ENCODE data around the gene PRKCB.
A peak's percentile ranks its signal among the peaks of the same experiment; 100 is the strongest.

PRKCB gene

GRCh38 chr16:23950291-23950894, 114.6 kb downstream of the PRKCB start:
- peaks cover 28% of the 10 kb centered on the region for H3K4me1 ChIP-seq (ENCODE audit: insufficient read depth, low read length)
- H3K36me3 ChIP-seq (ENCODE audit: insufficient read depth, low read length): no peaks in the 10 kb centered on the region
- H3K4me3 ChIP-seq (ENCODE audit: low read depth in 1 of 2, low read length in 2 of 2): no peak overlapping the region
- no peak overlapping the region for H3K9ac ChIP-seq (ENCODE audit: low read length)
- H3K27ac ChIP-seq (ENCODE audit: low read depth, low read length): no peak overlapping the region
- no peaks in the 10 kb centered on the region for H3K9me3 ChIP-seq (ENCODE audit: low read length)
- H3K27me3 ChIP-seq (ENCODE audit: control insufficient read depth in 1 of 2, insufficient read depth in 2 of 2, low read length in 2 of 2): no peaks in the 10 kb centered on the region

GRCh38 chr16:23950898-23951297, 115.1 kb downstream of the PRKCB start:
- H3K36me3 ChIP-seq (ENCODE audit: insufficient read depth, low read length): no peaks in the 10 kb centered on the region
- H3K9ac ChIP-seq (ENCODE audit: low read length): no peak overlapping the region
- H3K27ac ChIP-seq (ENCODE audit: low read depth, low read length): no peak overlapping the region
- no peak overlapping the region for H3K4me3 ChIP-seq (ENCODE audit: low read depth in 1 of 2, low read length in 2 of 2)
- no peaks in the 10 kb centered on the region for H3K9me3 ChIP-seq (ENCODE audit: low read length)
- H3K4me1 ChIP-seq (ENCODE audit: insufficient read depth, low read length): peaks cover 28% of the 10 kb centered on the region
- no peaks in the 10 kb centered on the region for H3K27me3 ChIP-seq (ENCODE audit: control insufficient read depth in 1 of 2, insufficient read depth in 2 of 2, low read length in 2 of 2)

GRCh38 chr16:23952128-23952970, 116.6 kb downstream of the PRKCB start:
- no peaks in the 10 kb centered on the region for H3K9me3 ChIP-seq (ENCODE audit: low read length)
- H3K27me3 ChIP-seq (ENCODE audit: control insufficient read depth in 1 of 2, insufficient read depth in 2 of 2, low read length in 2 of 2): no peaks in the 10 kb centered on the region
- peak overlapping the region; percentile 59 for H3K27ac ChIP-seq (ENCODE audit: low read depth, low read length)
- H3K4me1 ChIP-seq (ENCODE audit: insufficient read depth, low read length): peaks cover 28% of the 10 kb centered on the region
- peak overlapping the region in 1 of 2 donors; percentile 19 for H3K4me3 ChIP-seq (ENCODE audit: low read depth in 1 of 2, low read length in 2 of 2)
- no peak overlapping the region for H3K9ac ChIP-seq (ENCODE audit: low read length)
- no peaks in the 10 kb centered on the region for H3K36me3 ChIP-seq (ENCODE audit: insufficient read depth, low read length)

GRCh38 chr16:23952971-23953300, 117.2 kb downstream of the PRKCB start:
- Histone ChIP-seq H3K9ac (ENCODE audit: low read length) (no peak overlapping the region), H3K9me3 (ENCODE audit: low read length) (no peaks in the 10 kb centered on the region), H3K27ac (ENCODE audit: low read depth, low read length) (peak overlapping the region; percentile 45), H3K4me3 (ENCODE audit: low read depth in 1 of 2, low read length in 2 of 2) (peak overlapping the region in 1 of 2 donors; percentile 19), H3K4me1 (ENCODE audit: insufficient read depth, low read length) (peaks cover 28% of the 10 kb centered on the region), H3K27me3 (ENCODE audit: control insufficient read depth in 1 of 2, insufficient read depth in 2 of 2, low read length in 2 of 2) (no peaks in the 10 kb centered on the region), H3K36me3 (ENCODE audit: insufficient read depth, low read length) (no peaks in the 10 kb centered on the region)

- Histone ChIP-seq H3K9me3 (ENCODE audit: low read length) (no peaks in the 10 kb centered on the region), H3K4me1 (ENCODE audit: insufficient read depth, low read length) (peaks cover 28% of the 10 kb centered on the region), H3K4me3 (ENCODE audit: low read depth in 1 of 2, low read length in 2 of 2) (no peak overlapping the region), H3K9ac (ENCODE audit: low read length) (no peak overlapping the region), H3K27ac (ENCODE audit: low read depth, low read length) (peak overlapping the region; percentile 45), H3K27me3 (ENCODE audit: control insufficient read depth in 1 of 2, insufficient read depth in 2 of 2, low read length in 2 of 2) (no peaks in the 10 kb centered on the region), H3K36me3 (ENCODE audit: insufficient read depth, low read length) (no peaks in the 10 kb centered on the region)
Observed at GRCh38 chr16:23953476-23953875, 117.7 kb downstream of the PRKCB start.

- no peaks in the 10 kb centered on the region for H3K27me3 ChIP-seq (ENCODE audit: control insufficient read depth in 1 of 2, insufficient read depth in 2 of 2, low read length in 2 of 2)
- peaks cover 37% of the 10 kb centered on the region for H3K4me1 ChIP-seq (ENCODE audit: insufficient read depth, low read length)
- no peaks in the 10 kb centered on the region for H3K36me3 ChIP-seq (ENCODE audit: insufficient read depth, low read length)
- H3K4me3 ChIP-seq (ENCODE audit: low read depth in 1 of 2, low read length in 2 of 2): no peak overlapping the region
- no peak overlapping the region for H3K27ac ChIP-seq (ENCODE audit: low read depth, low read length)
- H3K9me3 ChIP-seq (ENCODE audit: low read length): no peaks in the 10 kb centered on the region
- H3K9ac ChIP-seq (ENCODE audit: low read length): no peak overlapping the region
Observed at GRCh38 chr16:23955088-23955487, 119.3 kb downstream of the PRKCB start.

GRCh38 chr16:23957287-23957686, 121.5 kb downstream of the PRKCB start:
- Histone ChIP-seq H3K4me1 (ENCODE audit: insufficient read depth, low read length) (peaks cover 22% of the 10 kb centered on the region), H3K36me3 (ENCODE audit: insufficient read depth, low read length) (no peaks in the 10 kb centered on the region), H3K27me3 (ENCODE audit: control insufficient read depth in 1 of 2, insufficient read depth in 2 of 2, low read length in 2 of 2) (no peaks in the 10 kb centered on the region), H3K4me3 (ENCODE audit: low read depth in 1 of 2, low read length in 2 of 2) (no peak overlapping the region), H3K9me3 (ENCODE audit: low read length) (no peaks in the 10 kb centered on the region), H3K9ac (ENCODE audit: low read length) (no peak overlapping the region), H3K27ac (ENCODE audit: low read depth, low read length) (no peak overlapping the region)

- H3K4me3 ChIP-seq (ENCODE audit: low read depth in 1 of 2, low read length in 2 of 2): no peak overlapping the region
- H3K27ac ChIP-seq (ENCODE audit: low read depth, low read length): no peak overlapping the region
Observed at GRCh38 chr16:23959072-23959751, 123.4 kb downstream of the PRKCB start.

GRCh38 chr16:23959752-23960072, 123.9 kb downstream of the PRKCB start:
- Histone ChIP-seq H3K27ac (ENCODE audit: low read depth, low read length) (no peak overlapping the region), H3K9me3 (ENCODE audit: low read length) (no peaks in the 10 kb centered on the region), H3K4me1 (ENCODE audit: insufficient read depth, low read length) (peaks cover 10% of the 10 kb centered on the region), H3K9ac (ENCODE audit: low read length) (no peak overlapping the region), H3K4me3 (ENCODE audit: low read depth in 1 of 2, low read length in 2 of 2) (no peak overlapping the region), H3K36me3 (ENCODE audit: insufficient read depth, low read length) (no peaks in the 10 kb centered on the region), H3K27me3 (ENCODE audit: control insufficient read depth in 1 of 2, insufficient read depth in 2 of 2, low read length in 2 of 2) (no peaks in the 10 kb centered on the region)

More at GRCh38 chr16:23959072-23959751, 123.4 kb downstream of the PRKCB start:
- peaks cover 10% of the 10 kb centered on the region for H3K4me1 ChIP-seq (ENCODE audit: insufficient read depth, low read length)
- H3K9me3 ChIP-seq (ENCODE audit: low read length): no peaks in the 10 kb centered on the region
- H3K9ac ChIP-seq (ENCODE audit: low read length): no peak overlapping the region
- no peaks in the 10 kb centered on the region for H3K36me3 ChIP-seq (ENCODE audit: insufficient read depth, low read length)
- no peaks in the 10 kb centered on the region for H3K27me3 ChIP-seq (ENCODE audit: control insufficient read depth in 1 of 2, insufficient read depth in 2 of 2, low read length in 2 of 2)

GRCh38 chr16:23960081-23960885, 124.5 kb downstream of the PRKCB start:
- Histone ChIP-seq H3K9me3 (ENCODE audit: low read length) (no peaks in the 10 kb centered on the region), H3K36me3 (ENCODE audit: insufficient read depth, low read length) (no peaks in the 10 kb centered on the region), H3K27me3 (ENCODE audit: control insufficient read depth in 1 of 2, insufficient read depth in 2 of 2, low read length in 2 of 2) (no peaks in the 10 kb centered on the region), H3K4me3 (ENCODE audit: low read depth in 1 of 2, low read length in 2 of 2) (no peak overlapping the region), H3K9ac (ENCODE audit: low read length) (no peak overlapping the region), H3K4me1 (ENCODE audit: insufficient read depth, low read length) (peaks cover 10% of the 10 kb centered on the region), H3K27ac (ENCODE audit: low read depth, low read length) (no peak overlapping the region)

- Histone ChIP-seq H3K4me1 (ENCODE audit: insufficient read depth, low read length) (peaks cover 10% of the 10 kb centered on the region), H3K27ac (ENCODE audit: low read depth, low read length) (no peak overlapping the region), H3K27me3 (ENCODE audit: control insufficient read depth in 1 of 2, insufficient read depth in 2 of 2, low read length in 2 of 2) (no peaks in the 10 kb centered on the region), H3K4me3 (ENCODE audit: low read depth in 1 of 2, low read length in 2 of 2) (no peak overlapping the region), H3K36me3 (ENCODE audit: insufficient read depth, low read length) (no peaks in the 10 kb centered on the region), H3K9me3 (ENCODE audit: low read length) (no peaks in the 10 kb centered on the region), H3K9ac (ENCODE audit: low read length) (no peak overlapping the region)
Observed at GRCh38 chr16:23962001-23962400, 126.2 kb downstream of the PRKCB start.
